GM23338 (cell line): ENCODE results near the gene GPR78.
A peak's percentile ranks its signal among the peaks of the same experiment; 100 is the strongest.

Source experiments
- EZH2 ChIP-seq: fragments of 200-600 bp; sonication (generic); IDR thresholded peaks from one replicate; pipeline ENCODE4 v1.8.0; 2017; ENCODE audit warnings: antibody characterized with exemption, mild to moderate bottlenecking, low read depth; ENCODE audit not compliant: unreplicated experiment
- EZH2phosphoT487 ChIP-seq: fragments of 200-600 bp; sonication (generic); IDR thresholded peaks from one replicate; pipeline ENCODE4 v1.8.1; 2018; ENCODE audit warnings: antibody characterized with exemption; ENCODE audit not compliant: unreplicated experiment
- JUNB ChIP-seq: IDR thresholded peaks from one replicate; pipeline ENCODE4 v1.6.1; 2016; ENCODE audit warnings: antibody characterized with exemption; ENCODE audit not compliant: unreplicated experiment
- POLR2AphosphoS5 ChIP-seq: IDR thresholded peaks from 2 replicates; pipeline ENCODE4 v1.6.1; 2016; ENCODE audit warnings: antibody characterized with exemption, low read depth
- TF ChIP-seq, protein P1 (sequence below), 2 experiments: fragments of 200-600 bp in 1 of 2; sonication (generic) in 1 of 2; conservative IDR thresholded peaks; 2 replicates each; pipeline versions ENCODE4 v1.5.1 to v1.6.1; 2016 to 2017; ENCODE audit warnings: antibody characterized with exemption in 2 of 2, low read depth in 2 of 2, mild to moderate bottlenecking in 2 of 2, moderate library complexity in 1 of 2
- TF ChIP-seq, protein P2 (sequence below): IDR thresholded peaks from 2 replicates; pipeline ENCODE4 v1.6.1; 2016; ENCODE audit warnings: antibody characterized with exemption

DNA sequence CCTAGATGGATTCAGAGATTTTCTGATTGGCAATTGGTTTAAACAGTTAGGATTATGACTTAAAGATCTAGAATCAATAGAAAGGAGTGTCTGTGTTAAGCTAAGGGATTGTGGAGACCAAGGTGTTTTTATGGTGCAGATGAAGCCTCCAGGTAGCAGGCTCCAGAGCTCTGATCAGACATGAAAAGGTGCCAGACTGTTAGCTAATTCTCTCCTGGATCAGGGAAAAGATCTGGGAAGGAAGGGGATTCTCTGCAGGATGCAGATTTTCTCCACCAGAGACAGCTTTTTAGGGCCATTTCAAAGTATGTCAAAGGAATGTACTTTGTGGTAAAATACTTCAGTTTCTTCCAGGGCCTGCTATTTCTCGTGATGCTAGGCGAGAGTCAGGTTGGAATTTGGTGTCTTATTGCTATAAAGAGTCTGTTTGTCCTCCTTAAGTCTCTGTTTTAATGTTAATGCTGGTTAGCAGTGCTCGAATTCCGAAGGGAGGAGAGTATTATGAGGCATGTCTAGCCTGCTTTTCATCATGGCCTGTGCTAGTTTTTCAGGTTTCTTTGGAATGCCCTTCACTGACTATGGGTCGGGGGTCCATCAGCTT, 12.0 kb upstream of the GPR78 start:
- TF ChIP-seq, protein P1, sequence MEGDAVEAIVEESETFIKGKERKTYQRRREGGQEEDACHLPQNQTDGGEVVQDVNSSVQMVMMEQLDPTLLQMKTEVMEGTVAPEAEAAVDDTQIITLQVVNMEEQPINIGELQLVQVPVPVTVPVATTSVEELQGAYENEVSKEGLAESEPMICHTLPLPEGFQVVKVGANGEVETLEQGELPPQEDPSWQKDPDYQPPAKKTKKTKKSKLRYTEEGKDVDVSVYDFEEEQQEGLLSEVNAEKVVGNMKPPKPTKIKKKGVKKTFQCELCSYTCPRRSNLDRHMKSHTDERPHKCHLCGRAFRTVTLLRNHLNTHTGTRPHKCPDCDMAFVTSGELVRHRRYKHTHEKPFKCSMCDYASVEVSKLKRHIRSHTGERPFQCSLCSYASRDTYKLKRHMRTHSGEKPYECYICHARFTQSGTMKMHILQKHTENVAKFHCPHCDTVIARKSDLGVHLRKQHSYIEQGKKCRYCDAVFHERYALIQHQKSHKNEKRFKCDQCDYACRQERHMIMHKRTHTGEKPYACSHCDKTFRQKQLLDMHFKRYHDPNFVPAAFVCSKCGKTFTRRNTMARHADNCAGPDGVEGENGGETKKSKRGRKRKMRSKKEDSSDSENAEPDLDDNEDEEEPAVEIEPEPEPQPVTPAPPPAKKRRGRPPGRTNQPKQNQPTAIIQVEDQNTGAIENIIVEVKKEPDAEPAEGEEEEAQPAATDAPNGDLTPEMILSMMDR (conservative IDR thresholded peaks at IDR 0.05; ENCODE audit: low read depth in 2 of 2) = no peak
- TF ChIP-seq EZH2phosphoT487 (no peak), EZH2 (no peak), JUNB (no peak), POLR2AphosphoS5 (0 out of 2 replicates have a peak, but pooled peaks have one; percentile 18)
- TF ChIP-seq, protein P2, sequence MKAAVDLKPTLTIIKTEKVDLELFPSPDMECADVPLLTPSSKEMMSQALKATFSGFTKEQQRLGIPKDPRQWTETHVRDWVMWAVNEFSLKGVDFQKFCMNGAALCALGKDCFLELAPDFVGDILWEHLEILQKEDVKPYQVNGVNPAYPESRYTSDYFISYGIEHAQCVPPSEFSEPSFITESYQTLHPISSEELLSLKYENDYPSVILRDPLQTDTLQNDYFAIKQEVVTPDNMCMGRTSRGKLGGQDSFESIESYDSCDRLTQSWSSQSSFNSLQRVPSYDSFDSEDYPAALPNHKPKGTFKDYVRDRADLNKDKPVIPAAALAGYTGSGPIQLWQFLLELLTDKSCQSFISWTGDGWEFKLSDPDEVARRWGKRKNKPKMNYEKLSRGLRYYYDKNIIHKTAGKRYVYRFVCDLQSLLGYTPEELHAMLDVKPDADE = no peak
